A673 (cell line): Measurements from ENCODE around the gene TEX54.

Source experiments
- CTCF ChIP-seq: fragments of 300-800, 200-600 bp; sonication (generic); conservative IDR thresholded peaks from 2 replicates; pipeline ENCODE4 v1.5.1; 2017; ENCODE audit warnings: low read depth, mild to moderate bottlenecking, antibody characterized with exemption, low read length, moderate library complexity, mixed read lengths
- EZH2 ChIP-seq: fragments of 200-600 bp; sonication (generic); IDR thresholded peaks from 2 replicates; pipeline ENCODE4 v1.6.1; 2017; ENCODE audit warnings: borderline replicate concordance, low read depth, mild to moderate bottlenecking, mixed read lengths, antibody characterized with exemption, low read length; ENCODE audit not compliant: poor library complexity, severe bottlenecking

- no peak for TF ChIP-seq CTCF
- TF ChIP-seq EZH2 = no peak
Measured at GRCh38 chr11:62782753-62783152, 49.9 kb downstream of the TEX54 start.
